Left cardiac atrium (tissue), 4 donors: ENCODE results near the gene CELA2B. TPM values are rescaled to one million over a fixed set of nuclear protein-coding genes. Genes with fewer than 3 reads are reported as not detected.
"Not testable (repeated sequence)": the region's sequence is repeated elsewhere in the genome, so short reads cannot be mapped to it uniquely, and the experiment has no call there.

ENCODE experiments used
- ATAC-seq, 2 donors: fragments of 200-7000 bp; cut with Tn5 transposase; one replicate each; pipeline ENCODE4 v1.9.1; 2020; ENCODE audit warnings: mild to moderate bottlenecking in 2 of 2, moderate library complexity in 2 of 2
- DNase-seq: peaks from one replicate; pipeline ENCODE4 v3.0.0-alpha.2; 2020
- intact Hi-C, 2 donors: fragments of 100-400 bp; cut with DNase I; formaldehyde crosslinking; loops; one replicate each; pipeline versions ENCODE4 v1.14.1 to v1.15.1; 2022 to 2023
- total RNA-seq, 2 donors: library from RNA; stranded (reverse); fragmentation: NEBNext Ultra II Directional; extraction: Animal tissue kit (Norgen Biotek cat#: 25700); gene quantifications; one replicate each; pipeline ENCODE4 v1.2.1, GENCODE V29; 2021
- donor health status: DM: no; HTN: yes; CAD: no.
- donor health status: DM: no; HTN: yes; CAD: no; lungs with severe emphysema.
- donor health status: DM: yes; HTN: yes; CAD: no.
- donor health status: Dilated cardiomyopathy.

The CELA2B gene
- total RNA-seq, 2 donors from 2014 or later, result not detected

GRCh38 chr1:15443281-15443680, 32.6 kb upstream of the CELA2B start:
- DNase-seq (no peak), ATAC-seq (no peak)
- intact Hi-C loops, result no loop called here

DNA sequence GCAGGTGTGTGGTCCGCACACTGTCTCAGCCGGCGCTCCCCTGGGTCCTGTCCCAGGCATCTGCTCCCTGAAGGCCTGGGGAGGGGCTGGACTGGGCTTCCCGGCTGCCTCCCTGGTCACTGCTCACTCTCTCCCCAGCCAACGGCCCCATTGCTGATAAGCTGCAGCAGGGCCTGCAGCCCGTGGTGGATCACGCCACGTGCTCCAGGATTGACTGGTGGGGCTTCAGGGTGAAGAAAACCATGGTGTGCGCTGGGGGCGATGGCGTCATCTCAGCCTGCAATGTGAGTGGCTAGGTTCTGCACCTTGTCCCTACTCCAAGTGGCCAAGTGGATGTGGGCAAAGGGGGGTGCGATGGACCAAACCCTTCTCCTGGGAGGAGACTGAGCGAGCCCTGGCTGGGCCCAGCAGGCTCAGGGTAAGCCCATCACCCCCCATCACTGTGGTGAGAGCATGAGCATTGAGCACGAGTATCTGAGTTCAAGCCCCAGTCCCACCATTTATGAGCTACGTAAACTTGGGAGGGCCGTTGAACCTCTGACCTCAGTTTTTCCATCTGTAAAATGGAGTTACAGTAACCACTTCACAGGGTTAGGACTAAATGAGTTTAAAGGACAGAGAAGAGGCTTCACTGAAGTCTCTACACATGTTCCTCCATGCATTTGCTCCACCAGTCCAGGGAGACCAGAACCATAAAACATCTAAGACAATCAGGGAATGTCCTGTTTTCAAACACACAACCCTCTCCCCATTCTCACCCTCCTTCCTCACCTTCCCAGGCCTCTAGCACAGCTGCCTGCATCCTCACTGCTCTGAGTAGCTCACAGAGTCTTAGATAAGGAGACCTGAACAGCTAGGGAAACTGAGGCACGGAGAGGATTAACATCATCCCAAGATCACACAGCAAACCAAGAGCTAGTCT, 31.2 kb upstream of the CELA2B start:
- intact Hi-C loops, result no loop called here
- ATAC-seq, result no peak
- no peak for DNase-seq

GRCh38 chr1:15445390-15446122, 30.3 kb upstream of the CELA2B start:
- DNase-seq, result no peak
- ATAC-seq, result no peak
- intact Hi-C loops, result no loop called here

DNA sequence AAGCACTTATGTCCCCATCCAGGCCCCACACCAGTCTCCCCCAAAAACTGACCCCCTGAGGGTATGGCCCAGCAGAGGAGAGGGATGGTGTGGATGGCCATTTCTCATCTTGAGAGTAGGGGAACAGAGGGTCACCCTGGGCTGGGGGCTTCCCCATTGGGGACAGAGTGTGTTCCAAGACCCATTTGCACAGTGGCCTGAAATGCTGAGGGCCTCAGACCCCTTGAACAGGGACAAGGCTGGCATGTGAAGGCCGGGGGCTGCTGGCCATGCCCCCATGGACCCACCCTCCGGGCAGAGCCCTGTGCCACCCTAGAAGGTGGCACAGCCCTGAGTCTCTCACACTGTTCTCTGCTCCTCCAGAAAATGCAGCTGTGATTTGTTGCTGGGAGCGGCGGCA, 29.7 kb upstream of the CELA2B start:
- intact Hi-C loops, result no loop called here
- DNase-seq, result no peak

DNA sequence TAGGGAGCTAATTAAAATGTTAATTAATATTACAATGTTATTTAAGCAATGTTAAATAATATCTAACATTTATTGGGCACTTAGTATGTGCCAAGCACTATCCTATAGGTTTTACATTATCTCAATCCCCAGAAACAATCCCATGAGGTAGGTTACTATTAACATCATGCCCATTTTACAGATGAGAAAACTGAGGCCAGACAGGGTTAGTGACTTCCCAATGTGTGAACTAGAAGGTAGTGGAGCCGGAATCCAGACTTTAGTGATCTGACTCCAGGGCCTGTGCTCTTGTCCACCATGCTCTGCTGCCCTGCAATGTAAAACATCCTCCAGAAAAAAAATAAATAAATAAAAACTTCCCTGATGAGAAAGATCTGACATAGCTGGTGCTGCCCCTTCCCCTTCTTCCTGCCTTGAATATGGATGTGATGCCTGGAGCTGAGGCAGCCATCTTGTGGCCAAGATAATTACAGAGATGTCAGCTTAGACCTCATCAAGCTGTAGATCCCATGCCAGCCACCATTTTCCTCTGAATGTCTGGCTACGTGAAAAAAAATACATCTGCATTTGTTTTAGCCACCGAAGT, 26.9 kb upstream of the CELA2B start:
- intact Hi-C loops, result no loop called here
- ATAC-seq (no peak), DNase-seq (no peak)

More for the DNA sequence above, 29.7 kb upstream of the CELA2B start:
- ATAC-seq, result no peak

DNA sequence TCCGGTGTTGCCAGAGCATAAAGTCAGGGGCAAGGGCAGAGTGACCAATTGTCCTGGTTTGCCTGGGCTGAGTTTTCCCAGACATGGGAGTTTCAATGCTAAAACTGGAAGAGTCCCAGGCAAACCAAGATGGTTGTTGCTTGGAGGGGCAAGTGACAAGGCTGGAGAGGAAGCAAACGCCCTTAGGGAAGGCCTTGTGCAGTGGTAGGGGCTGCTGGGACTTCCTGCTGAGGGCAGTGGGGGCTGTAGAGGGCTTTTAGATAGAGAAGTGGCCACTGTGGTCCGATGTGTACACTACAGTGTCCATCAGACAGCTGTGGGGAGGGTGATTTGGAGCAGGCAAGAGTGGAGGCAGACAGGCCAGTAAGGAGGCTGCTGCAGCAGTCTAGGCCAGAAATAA, 26.3 kb upstream of the CELA2B start:
- no peak for ATAC-seq
- no peak for DNase-seq
- intact Hi-C loops, result no loop called here

GRCh38 chr1:15451014-15451722, 24.7 kb upstream of the CELA2B start:
- intact Hi-C loops, result no loop called here
- no peak for ATAC-seq
- DNase-seq, result no peak

- ATAC-seq (no peak), DNase-seq (no peak)
- intact Hi-C loops, result no loop called here
These were observed 23.7 kb upstream of the CELA2B start for GRCh38 chr1:15452216-15452615.

GRCh38 chr1:15452866-15453571, 22.9 kb upstream of the CELA2B start:
- no peak for ATAC-seq
- intact Hi-C loops, result no loop called here
- no peak for DNase-seq

DNA sequence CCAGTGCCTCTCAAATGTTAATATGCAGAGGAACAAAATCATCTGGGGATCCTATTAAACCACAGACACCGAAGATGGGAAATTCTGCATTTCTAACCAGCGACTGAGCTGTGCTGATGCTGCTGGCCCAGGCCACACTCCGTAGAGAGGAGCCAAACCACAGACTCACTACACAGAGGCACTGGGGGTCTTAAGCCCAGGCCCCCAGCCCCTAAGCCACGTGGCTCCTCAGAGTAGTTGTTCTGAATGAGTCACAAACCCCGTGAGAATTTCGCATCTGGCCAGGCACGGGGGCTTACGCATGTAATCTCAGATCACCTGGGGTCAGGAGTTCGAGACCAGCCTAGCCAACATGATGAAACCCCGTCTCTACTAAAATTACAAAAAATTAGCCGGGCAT, 22.2 kb upstream of the CELA2B start:
- ATAC-seq (no peak), DNase-seq (no peak)
- intact Hi-C loops, result no loop called here

DNA sequence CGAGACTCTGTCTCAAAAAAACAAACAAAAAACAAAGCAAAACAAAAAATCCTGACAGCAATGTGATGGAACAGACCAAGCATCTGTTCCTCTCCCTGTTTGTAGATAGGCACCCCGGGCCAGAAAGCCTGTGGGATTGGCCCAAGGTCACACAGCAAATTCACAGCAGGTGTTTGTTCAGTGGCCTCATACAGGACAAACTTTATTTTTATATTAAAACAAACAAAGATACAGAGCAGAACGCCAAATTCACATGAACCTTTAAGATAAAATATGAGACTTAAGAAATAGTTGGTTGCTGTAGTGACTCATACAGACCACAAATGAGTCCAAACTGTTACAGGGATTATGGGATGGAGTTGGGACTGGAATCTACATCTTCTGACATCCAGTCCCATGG, 21.6 kb upstream of the CELA2B start:
- ATAC-seq (no peak), DNase-seq (no peak)
- intact Hi-C loops, result no loop called here

GRCh38 chr1:15455522-15455921, 20.4 kb upstream of the CELA2B start:
- intact Hi-C loops, result no loop called here
- DNase-seq (no peak), ATAC-seq (no peak)

DNA sequence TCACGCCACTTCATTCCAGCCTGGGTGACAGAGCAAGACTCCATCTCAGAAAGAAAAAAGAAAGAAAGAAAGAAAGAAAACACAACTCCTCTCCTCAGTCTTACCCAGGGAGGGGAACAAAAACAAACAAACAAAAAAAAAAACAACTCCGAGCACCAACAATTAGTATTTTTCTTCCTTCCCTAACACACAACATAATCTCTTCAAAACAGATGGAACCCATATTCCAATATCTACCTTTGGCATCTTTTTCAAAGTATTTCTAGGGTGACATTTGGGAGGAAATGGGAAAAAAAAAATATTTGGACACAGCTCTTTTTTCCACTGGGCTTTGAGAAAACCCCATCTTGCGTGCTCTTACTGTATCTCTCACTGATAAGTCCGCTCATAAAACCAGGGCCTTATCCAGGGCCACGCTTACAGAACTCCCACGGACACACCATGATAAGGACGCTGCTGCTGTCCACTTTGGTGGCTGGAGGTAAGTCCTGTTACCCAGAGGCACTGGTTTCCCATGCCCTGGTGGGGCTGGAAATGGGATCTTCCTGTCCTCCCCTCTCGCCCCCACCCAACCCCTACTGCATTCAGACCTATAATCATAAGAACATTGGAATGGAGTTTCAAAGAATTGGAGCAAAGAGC, 19.5 kb upstream of the CELA2B start, which contains the start of gene CELA2A:
Gene CELA2A (plus strand): TSS at position 420 of the 642 bp plus-strand sequence. CDS start 22 bp downstream, at position 442.
- intact Hi-C loops, result no loop called here
- ATAC-seq (no peak), DNase-seq (no peak)

GRCh38 chr1:15457585-15457984, 18.3 kb upstream of the CELA2B start:
- DNase-seq, result no peak
- ATAC-seq, result no peak
- intact Hi-C loops, result no loop called here

DNA sequence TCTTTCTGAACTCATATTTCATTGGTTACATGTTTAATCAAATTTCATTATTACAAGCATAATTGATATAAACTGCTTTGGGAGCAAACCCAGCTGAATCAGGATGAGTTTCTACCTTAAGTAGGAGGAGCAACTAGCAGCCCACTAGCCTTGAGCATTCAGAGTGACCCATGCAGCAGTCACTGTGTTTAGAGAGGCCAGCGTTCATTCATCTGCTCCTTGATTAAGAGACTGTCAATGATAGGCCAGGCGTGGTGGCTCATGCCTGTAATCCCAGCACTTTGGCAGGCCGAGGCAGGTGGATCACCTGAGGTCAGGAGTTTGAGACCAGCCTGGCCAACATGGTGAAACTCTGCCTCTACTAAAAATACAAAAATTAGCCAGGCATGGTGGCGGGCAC, 17.5 kb upstream of the CELA2B start:
- intact Hi-C loops, DNase-seq, ATAC-seq: not testable (repeated sequence)

DNA sequence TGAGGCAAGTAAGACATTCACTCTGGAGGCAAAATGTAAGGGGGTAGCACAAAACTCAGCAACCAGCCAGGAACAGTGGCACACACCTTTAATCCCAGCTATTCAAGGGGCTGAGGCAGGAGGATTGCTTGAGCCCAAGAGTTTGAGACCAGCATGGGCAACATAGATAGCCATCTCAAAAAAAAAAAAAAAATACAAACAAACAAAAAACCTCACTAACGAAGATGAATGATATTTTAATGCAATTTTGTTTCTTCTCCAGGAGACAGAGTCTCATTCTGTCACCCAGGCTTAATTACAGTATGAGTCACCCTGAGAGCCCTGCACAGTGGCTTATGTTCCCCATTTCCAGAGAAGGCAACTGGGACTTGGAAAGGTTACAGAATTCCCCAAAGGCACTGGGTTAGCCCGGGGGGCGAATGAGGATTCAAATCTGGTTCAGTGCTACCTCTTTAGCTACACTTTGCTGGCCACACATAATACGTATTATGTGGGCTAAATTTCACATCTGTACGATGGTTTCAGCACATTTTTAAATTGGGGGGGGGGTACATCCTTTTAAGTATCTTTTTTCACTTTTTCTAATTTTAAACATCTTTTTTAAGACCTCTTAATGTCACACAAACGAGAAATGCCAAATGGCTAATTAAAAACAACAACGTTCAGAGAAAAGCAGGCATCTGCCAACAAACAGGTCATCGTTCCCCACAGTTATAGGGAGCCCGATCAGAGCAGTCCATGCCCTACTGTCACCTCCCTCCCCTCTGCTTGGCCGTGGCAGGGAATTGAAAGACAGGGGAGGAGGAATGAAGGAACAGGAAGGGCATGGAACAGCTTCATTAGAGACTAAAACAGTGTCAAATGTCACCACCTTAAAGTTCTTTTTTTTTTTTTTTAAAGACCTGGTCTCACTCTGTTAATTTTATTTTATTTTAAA, 15.9 kb upstream of the CELA2B start:
- DNase-seq, result no peak
- intact Hi-C loops, result no loop called here
- no peak for ATAC-seq

- intact Hi-C loops, result no loop called here
- ATAC-seq (no peak), DNase-seq (no peak)
These were observed 15.2 kb upstream of the CELA2B start for GRCh38 chr1:15460708-15461095.
